Activated T-cell treated with anti-CD3 and anti-CD28 coated beads, Interleukin-2, amount 50 U/mL, for 48 hours (primary cell): ENCODE data around the gene CCDC121.

ENCODE experiments used
- DNase-seq, 2 experiments: peaks; one replicate each; pipeline ENCODE4 v3.0.0-alpha.2; 2020

CCDC121 gene

DNA sequence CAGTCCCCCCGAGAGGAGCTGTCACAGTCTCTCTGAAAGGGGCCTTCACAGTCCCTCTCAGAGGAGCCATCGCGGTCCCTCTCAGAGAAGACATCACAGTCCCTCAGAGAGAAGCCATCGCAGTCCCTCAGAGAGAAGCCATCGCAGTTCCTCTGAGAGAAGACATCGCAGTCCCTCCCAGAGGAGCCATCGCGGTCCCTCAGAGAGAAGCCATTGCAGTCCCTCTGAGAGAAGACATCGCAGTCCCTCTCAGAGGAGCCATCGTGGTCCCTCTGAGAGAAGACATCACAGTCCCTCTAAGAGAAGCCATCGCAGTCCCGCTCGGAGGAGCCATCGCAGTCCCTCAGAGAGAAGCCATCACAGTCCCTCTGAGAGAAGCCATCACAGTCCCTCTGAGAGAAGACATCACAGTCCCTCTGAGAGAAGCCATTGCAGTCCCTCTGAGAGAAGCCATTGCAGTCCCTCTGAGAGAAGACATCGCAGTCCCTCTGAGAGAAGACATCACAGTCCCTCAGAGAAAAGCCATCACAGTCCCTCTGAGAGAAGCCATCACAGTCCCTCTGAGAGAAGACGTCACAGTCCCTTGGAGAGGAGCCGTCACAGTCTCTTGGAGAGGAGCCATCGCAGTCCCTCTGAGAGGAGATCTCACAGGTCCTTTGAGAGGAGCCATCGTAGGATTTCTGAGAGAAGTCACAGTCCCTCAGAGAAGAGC lies 47.2 kb downstream of the CCDC121 start:
- no peak for DNase-seq
